RPMI7951 (cell line): ENCODE measurements around the gene CPE. TPM values are rescaled to one million over a fixed set of nuclear protein-coding genes. Genes with fewer than 3 reads are reported as not detected.

Source experiments
- DNase-seq: peaks from one replicate; pipeline ENCODE4 v3.0.0-alpha.2; 2012; ENCODE audit warnings: low read depth
- total RNA-seq: library from RNA; depleted of rRNA; stranded (reverse); fragments of >200 nt; shearing (Covaris generic); gene quantifications from 2 replicates; pipeline ENCODE4 v1.2.3, GENCODE V29; 2014

Gene CPE
- total RNA-seq, 1 experiment from 2014 or later: under 0.01 TPM

DNA sequence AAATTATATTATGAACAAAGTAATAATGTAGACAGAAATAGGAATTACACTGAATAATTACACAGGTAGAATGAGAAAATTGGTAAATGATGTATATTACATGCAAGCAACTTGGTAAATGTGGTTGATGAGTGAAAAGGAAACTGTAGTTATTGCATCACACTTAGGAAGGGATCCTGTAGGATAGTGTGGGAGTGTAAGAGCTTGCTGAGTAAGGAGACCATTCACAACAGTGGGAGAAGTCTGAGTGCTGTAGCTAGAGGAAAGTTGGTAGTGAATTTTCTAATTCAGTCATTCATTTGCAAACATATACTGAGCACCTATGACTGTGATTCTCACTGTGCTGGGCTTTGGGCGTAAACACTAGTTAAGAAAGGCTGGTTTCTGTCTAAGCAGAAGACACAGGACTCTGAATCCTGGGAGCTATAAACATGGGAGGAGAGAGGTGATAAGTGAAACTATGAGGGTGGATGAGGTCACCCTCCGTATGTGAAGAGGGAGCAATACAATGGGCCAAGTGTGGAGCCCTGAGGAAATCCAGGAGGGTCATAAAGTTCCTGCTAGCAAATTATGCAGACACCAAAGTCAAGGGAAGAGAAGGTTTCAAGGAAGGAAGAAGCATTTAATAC lies 14.2 kb upstream of the CPE start:
- DNase-seq: no peak

DNA sequence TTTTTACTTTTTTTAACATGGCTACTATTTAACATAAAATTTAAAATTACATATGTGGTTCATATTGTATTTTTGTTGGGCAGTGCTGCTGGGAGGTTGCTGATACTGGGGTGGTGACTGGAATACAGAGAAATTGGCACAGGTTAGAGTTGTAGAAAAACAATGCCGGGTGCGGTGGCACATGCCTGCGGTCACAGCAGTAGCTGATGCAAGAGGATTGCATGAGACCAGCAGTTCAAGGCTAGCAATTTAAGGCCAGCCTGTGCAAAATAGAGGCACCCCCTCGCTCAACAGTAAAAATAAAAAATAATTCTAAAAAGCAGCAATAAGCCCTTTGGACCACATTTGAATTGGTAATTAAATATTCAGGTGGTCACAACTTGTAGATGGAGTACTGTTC lies 11.8 kb upstream of the CPE start:
- no peak for DNase-seq

DNA sequence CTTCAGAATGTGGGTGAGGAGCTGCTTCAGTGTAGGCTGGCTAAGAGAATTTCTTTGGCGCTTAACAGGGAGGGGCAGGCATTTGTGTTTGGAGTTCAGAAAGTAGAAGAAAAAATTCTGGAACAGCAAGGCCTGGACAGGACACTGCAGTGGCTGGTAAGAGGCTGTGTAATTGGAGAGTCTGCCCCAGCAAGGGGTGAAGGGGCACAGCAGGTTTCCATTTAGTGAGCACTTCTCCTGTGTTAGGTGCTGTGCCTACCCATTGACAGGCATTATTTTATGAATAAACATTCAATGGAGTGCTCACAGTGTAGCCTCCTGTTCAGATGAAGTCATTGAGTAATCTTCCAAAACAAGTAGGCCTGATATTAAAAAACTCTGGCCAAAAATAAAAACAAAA lies 10.7 kb upstream of the CPE start:
- DNase-seq: no peak

DNA sequence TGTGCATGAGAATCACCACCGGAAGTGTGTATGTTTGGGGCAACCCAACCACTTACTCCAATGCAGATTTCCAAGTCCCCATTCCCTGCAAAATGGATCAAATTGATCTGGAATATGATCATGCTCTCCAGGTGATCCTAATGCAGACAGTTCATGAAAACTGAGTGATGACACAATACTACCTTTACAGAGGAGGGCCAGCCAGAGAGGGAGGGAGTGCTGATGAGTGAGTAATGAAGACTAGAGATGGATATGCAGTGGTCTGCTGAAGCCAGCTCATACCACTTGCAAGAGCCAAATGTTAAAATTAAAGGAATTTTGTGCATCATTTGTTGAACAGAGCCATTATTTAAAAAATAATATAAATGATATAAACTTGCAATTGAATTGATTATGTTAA lies 10.2 kb upstream of the CPE start:
- no peak for DNase-seq

DNA sequence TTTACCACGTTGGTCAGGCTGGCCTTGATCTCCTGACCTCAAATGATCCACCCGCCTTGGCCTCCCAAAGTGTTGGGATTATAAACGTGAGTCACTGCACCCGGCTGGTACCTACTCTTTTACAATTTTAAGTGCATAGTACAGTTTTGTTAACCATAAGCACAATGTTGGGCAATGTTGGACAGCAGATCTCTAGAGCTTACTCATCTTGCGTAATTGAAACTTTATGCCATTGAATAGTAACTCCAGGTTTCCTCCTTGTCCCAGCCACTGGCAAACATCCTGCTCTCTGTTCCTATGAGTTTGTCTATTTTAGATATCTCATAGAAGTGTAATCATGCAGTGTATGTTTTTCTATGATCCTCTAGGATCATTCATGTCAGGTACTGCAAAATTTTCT lies 9.3 kb upstream of the CPE start:
- DNase-seq: peak; percentile 20

DNA sequence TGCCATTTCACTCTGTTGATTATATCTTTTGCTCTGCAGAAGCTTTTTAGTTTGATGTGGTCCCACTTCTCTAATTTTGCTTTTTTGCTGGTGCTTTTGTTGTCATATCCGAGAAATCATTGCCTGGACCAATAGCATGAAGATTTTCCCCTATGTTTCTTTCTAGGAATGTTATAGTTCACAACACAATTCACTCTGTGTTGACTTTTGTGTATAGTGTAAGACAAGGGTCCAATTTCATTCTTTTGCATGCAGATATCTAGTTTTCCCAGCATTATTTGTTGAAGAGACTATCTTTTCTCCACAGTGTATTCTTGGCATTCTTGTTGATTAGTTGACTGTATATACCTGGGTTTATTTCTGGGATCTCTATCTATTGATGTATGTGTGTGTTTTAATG lies 8.3 kb upstream of the CPE start:
- DNase-seq: no peak

DNA sequence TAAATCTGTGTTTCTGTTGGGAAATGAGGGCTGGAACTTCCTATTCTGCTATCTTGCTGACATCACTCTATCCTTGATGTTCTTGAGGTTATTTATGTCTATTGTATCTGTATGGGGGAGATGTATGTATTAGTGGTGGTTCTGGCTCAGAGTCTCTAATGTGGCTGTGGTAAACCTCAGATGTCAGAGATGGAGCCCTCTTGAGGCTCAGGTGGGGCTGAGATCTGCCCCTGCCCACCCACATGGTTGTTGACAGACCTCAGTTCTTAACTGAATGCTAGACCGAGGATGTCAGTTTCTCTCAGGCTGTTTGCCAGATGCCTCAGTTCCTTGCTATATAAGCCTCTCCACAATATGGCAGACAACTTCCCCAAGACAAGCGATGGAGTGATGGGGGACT lies 3.3 kb upstream of the CPE start:
- DNase-seq: no peak

DNA sequence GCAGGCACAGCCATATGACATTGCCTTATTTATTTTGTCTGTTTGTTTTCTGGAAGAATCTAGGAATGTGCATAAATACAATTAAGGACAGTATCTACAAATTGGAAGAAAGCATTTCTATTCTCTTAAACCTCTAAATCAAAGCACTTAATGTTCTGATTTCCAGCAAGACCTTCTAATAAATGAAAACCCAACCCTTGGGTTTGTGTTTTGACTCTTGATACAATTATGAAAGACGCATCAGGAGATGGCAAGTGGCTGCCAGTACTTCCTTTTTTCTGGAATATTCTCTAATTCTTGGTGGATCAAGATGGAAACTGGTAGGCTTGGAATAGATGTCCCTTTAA lies 437 bp upstream of the CPE start:
- DNase-seq: no peak

DNA sequence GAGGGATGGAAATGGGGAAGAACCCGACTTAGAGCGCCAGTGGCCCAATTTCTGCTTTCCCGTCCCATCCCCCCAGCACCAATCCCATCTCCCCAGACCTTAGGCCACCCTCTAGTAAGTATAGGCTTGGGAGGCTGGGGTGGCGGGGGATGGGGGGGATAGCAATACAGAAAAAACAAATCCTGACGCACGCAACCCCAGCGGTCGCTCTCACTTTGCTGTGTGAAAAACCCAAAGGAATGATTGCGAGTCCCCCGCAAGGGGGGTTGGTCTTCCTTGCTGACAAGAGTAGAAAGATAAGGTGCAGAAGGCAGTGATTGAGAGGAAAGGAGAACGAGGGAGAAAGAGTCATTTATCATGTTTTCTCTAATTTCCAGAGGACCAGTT lies 863 bp downstream of the CPE start:
- DNase-seq: no peak

DNA sequence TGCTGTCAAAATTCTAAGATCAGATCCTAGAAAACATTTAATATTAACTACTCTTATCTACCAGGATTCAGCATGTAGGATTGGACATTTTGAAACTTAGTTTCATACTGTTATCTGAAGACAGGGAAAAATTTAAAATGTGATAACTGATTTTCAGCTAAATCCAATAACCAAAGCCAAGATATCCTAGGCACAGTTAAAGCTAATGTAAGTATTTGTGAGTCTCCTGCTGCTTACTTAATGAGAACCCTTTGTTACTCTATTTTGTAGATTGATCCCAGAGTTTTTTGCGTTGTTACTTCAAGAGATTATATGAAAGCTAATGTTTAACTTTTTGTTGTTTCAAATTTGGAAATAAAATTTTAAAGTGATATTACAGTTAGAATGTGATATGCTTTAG lies 2.0 kb downstream of the CPE start:
- DNase-seq: no peak

DNA sequence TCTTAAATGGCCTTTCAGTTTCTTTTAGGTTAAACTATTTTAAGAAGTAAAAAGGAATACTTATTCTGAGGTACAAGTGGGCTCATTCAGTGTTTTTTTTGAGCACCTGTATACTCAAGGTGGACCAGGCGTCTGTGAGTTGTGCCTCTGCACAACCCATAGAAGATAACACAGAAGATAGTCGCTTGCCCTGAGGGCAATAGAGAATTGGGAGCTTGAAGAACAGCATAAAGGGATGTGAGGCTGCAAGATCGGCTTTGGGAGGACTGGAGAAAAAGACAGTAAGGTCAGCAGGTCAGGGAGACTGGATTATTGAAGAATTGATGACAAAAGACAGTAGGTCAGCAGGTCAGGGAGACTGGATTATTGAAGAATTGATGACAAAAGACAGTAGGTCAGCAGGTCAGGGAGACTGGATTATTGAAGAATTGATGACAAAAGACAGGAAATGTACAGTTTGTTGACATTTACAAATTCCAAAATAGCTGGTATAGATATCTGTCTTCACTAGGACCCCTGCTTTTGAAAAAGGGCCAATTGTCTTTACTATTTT lies 3.1 kb downstream of the CPE start:
- no peak for DNase-seq

DNA sequence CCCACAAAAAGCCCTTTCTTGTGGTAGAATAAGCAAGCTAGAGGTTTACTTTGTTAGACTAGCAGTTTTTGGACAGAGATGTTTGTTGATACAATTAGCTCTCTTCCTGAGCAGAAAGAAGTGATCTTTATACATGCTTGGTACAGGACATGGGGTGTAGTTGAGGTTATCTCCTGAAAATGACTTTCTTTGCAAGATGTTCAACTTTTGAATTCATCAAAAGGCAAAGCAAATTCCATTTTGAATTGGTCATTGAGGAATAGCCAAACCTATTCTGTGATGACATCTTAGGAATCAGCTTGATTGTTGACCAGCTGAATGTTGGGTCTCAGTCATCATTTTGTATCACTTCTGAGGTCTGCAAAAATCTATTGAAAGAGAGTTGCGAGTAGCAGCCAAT lies 3.8 kb downstream of the CPE start:
- DNase-seq: no peak

DNA sequence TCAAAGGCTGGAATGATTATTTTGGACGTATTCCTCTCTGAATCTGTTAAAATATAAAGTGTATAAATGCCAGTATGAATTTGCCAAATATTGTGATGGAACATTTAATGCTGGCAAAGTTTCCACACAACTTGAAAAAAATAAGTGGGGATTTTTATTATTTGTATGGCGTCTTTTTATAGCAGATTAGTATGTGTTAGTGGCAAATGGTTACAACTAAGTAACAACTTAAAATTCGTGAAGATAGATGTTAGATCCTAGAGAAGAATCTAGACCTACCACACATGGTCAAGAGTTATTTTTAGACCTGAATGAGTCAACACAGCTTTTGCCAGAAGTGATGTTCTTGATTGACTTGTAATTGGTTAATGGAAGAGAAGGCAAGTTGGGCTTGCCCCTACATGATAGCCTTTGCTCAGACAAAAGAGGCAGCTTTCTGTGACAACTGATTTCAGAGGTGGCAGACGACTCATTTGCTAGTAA lies 4.8 kb downstream of the CPE start:
- DNase-seq: no peak

DNA sequence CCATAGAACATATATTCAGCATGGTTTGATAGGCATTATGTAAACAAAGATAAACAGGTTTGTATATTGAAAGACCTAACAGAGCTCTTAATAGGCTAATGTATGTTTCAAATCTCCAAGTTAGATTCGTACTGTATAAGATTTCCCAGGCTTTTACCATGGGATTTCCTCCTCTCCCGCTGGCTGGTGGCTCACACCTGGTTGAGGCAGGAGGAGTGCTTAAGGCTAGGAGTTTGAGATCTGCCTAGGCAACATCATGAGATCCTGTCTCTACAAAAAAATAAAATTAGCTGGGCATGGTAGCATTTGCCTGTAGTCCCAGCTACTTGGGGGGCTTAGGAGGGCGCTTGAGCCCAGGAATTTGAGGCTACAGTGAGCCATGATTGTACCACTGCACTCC lies 5.4 kb downstream of the CPE start:
- no peak for DNase-seq

DNA sequence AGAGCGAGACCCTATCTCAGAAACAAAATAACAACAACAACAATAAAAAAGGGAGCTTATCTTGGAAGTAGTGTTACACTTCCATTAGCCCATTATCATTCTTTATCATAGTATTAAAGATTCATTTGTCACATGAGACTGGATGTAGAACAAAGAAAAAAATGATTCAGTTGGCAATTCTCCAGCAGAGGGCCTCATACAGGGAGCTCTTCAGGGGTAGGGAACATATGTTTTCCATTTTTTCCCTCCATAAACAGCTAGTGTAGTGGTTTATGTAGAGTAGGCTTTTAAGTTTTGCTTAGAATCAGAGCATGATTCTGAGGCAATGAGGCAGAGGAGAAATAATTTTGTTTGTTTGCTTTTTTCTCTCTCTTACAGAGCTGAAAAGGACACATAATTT lies 5.8 kb downstream of the CPE start:
- DNase-seq: peak; percentile 16

DNA sequence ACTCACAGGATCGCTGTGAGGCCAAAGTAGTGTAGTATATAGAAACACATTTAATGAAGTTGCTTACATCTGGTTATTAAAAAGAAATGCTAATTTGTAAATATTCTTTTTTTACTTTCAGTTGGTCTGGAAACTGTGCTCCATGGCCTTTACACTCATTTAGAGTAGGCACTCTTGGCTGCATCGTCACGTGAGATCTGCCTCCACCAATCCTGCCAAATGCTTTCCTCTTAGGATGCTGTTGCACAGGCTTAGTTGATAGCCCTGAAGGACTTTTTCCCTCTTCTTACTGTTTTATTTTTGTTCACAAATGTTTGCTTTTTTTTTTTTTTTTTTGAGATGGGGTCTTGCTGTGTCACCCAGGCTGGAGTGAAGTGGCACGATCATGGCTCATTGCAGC lies 6.3 kb downstream of the CPE start:
- DNase-seq: no peak

DNA sequence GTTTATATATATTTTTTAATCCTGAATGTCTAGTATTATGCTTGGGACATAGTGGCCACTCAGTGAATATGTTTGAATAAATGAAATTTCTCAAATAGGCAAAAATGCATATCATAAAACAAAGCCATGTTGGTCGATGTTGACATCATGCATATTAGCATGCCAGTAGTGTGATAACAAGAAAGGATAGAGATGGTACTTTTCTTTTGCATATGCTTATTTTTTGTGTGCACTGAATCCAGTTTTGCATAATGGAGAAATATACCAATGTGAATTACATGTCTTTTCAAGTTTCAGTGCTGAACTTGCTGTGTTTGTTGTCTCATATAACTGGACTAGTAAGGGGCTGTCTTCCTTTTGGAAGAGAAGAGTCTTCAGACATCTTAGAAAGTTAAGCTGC lies 7.5 kb downstream of the CPE start:
- no peak for DNase-seq

DNA sequence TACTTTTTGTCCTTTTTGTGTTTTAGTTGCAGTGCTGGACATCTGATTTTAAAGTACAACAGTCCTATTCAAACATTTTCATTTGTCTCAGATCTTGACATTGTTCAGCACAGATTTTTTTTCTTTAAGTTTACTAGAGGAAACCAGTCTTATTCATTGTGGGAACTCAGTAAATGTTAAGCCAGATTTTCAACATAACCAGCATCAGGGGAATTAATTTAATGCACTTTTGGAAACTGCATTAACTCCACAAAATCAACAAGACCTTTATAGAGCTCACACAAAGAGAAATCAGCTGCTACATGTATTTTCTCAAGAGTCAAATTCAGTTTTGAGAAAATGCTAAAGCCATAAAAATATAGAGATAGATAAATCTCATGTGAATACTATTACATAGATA lies 9.9 kb downstream of the CPE start:
- no peak for DNase-seq

DNA sequence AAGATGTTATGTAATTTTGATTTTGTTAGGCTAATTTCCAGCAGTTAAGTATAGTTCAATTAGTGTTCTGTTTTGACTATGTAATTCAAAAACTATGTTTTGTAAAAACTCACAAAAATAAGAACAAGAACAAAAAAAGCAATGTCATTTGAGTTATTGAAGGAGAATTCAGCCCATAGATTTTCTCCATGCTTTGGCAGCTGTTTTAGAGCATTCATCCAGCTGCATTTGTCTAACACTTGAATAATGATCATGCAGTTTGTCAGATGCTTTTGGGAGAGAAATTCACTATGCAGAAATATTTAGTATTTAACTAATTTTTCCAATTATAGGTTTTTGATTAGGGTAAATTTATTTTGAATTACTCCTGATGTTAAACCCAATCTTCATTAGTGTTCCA lies 14.2 kb downstream of the CPE start:
- DNase-seq: no peak

DNA sequence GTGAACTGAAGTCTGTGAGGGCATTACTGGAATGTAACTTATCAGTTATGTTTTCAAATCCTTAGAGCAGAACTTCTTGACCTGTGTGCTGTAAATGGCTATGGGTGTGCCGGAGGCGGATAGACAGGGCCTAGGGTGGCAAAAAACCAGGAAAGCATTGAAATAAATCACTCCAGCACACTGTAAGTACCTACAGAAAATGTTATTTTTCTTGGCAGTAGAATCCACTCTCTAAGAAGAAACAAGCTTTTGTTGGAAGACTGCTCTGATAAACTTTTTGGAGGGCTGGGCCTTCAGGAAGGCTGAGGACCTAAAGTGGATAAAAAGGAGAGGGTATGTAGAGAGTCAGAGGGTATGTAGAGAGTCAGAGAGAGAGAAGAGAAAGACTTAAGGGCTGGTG lies 14.9 kb downstream of the CPE start:
- no peak for DNase-seq

DNA sequence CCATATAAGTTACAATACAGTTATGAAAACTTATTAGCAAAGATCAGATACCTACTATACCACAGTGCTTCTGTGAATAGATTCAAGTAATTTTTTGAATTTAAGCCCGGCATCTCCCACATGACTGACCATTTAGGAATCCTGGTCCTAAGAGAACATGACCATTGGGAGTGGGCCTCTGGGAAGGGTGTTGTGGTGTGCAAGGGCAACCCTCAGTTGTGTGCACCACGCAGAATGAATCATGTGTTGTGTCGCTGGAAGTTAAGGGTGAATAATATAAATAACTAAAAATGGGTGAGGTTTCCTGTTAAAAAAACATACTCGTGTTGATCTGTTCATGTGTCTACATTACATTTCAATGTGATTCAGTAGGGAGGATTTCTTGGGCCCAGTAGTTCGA lies 15.5 kb downstream of the CPE start:
- DNase-seq: no peak

DNA sequence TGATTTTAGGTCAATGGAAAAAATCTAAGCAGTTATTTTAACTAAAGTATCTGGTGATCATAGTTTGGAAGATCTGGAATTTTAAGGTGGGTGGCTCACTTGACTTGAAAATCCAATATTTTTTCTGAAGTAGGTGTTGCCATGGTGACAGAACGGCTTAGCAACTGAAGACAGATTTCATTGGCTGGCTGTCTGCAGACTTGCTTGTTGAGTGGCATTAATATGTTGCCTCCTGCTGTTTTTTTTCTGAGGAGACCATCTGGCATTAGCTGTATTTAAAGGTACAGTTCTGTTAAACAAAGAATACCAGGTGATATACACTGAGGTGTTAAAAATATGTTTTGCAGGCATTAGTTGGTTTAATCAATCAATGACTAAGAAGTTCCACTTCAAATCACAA lies 19.8 kb downstream of the CPE start:
- peak; percentile 12 for DNase-seq

DNA sequence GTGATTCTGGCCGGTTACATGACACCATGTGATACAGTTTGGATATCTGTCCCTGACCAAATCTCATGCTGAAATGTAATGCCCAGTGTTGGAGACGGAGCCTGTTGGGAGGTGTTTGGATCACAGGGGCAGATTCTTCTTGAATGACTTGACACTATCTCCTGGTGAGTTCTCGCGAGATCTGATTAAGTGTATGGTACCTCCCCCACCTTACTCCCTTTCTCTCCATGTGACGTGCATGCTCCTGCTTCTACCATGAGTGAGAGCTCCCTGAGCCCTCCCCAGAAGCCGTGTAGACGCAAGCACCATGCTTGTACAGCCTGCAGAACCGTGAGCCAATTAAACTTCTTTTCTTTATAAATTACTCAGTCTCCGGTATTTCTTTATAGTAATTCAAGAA lies 23.6 kb downstream of the CPE start:
- peak; percentile 10 for DNase-seq

DNA sequence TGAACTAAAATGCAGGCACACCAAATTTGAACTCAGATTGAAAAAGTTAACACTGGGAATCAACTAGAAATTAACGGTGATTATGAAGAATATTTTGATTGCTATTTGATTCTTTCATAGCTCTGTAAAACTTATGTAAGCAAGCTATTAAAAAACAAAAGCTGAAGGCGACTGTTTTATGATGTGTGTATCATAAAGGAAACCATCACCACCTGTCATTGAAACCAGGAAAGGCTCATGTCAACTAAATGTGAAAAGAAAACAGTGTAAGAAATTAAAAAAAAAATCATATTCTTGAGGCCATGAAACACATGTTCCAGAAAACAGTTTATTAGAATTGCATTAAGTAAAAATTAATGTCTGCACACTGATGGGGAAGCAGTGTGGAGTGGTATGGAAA lies 24.2 kb downstream of the CPE start:
- no peak for DNase-seq
